ENCODE results near the gene DGCR2. TPM values are rescaled to one million over a fixed set of nuclear protein-coding genes. Genes with fewer than 3 reads are reported as not detected.
"Not testable (repeated sequence)": the region's sequence is repeated elsewhere in the genome, so short reads cannot be mapped to it uniquely, and the experiment has no call there.

Gene DGCR2
- total and polyA plus RNA-seq, 10 of the 15 experiments (the other 5 are each of a cell fraction or from before 2014, with no cell fraction given) = 0.19 to 28.4 (median 16.0) TPM

DNA sequence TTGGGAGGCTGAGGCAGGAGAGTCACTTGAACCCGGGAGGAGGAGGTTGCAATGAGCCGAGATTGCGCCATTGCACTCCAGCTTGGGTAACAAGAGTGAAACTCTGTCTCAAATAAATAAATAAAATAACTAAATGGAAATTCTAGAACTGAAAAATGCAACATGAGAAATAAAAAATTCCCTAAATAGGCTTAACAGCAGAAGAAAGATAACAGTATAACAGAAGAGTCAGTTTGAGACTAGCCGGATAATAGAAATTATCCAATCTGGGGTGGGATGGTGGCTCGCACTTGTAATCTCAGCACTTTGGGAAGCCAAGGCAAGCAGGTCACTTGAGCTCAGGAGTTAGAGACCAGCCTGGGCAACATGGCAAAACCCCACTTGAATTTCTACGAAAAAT is 42.2 kb upstream of the DGCR2 start (continued):
- TF ChIP-seq, protein P1, sequence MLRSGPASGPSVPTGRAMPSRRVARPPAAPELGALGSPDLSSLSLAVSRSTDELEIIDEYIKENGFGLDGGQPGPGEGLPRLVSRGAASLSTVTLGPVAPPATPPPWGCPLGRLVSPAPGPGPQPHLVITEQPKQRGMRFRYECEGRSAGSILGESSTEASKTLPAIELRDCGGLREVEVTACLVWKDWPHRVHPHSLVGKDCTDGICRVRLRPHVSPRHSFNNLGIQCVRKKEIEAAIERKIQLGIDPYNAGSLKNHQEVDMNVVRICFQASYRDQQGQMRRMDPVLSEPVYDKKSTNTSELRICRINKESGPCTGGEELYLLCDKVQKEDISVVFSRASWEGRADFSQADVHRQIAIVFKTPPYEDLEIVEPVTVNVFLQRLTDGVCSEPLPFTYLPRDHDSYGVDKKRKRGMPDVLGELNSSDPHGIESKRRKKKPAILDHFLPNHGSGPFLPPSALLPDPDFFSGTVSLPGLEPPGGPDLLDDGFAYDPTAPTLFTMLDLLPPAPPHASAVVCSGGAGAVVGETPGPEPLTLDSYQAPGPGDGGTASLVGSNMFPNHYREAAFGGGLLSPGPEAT (IDR thresholded peaks at IDR 0.05; ENCODE audit: low read depth) = no peak
- TF ChIP-seq CREB1 (IDR thresholded peaks at IDR 0.05; ENCODE audit: low read depth) = no peak

GRCh38 chr22:19158649-19159048 is 36.4 kb upstream of the DGCR2 start:
- ATAC-seq; H4K20me1 ChIP-seq (ENCODE audit: control insufficient read depth, insufficient read depth); H3K9ac ChIP-seq (ENCODE audit: control insufficient read depth, insufficient read depth, low read length); H3K79me2 ChIP-seq (ENCODE audit: control insufficient read depth, insufficient read depth, low read length); BruUV-seq (replicated peaks); SMC1A ChIA-PET (ENCODE audit: uncharacterized antibody, unreplicated experiment); DNase-seq (ENCODE audit: low read depth, low spot score); H3K27ac ChIP-seq (ENCODE audit: control insufficient read depth, insufficient read depth); H3K4me2 ChIP-seq (ENCODE audit: control insufficient read depth, insufficient read depth); RAD21 ChIA-PET (ENCODE audit: unreplicated experiment); intact Hi-C loops (cut with micrococcal nuclease; ENCODE audit: unreplicated experiment); H3K9me3 ChIP-seq (replicated peaks; ENCODE audit: control insufficient read depth, insufficient read depth, low read length); H3K27me3 ChIP-seq (replicated peaks in 1 of 2; ENCODE audit: control insufficient read depth in 2 of 2, insufficient read depth in 2 of 2, low read length in 1 of 2); H2AFZ ChIP-seq (ENCODE audit: control insufficient read depth, low read depth, low read length); H3K4me1 ChIP-seq (ENCODE audit: control insufficient read depth, insufficient read depth, low read length); H3K36me3 ChIP-seq (ENCODE audit: control insufficient read depth in 2 of 2, insufficient read depth in 2 of 2, low read length in 1 of 2); in situ Hi-C loops (cut with MboI); H3K4me3 ChIP-seq; FAIRE-seq: not testable (repeated sequence)
- ChIA-PET POLR2A (interaction anchor here (0.6 kb wide), 1 partner anchor 177 kb away, joined by 4 read pairs; no protein-coding TSS in a partner anchor), CTCF (interaction anchor here (0.6 to 1.3 kb wide), 2 partner anchors 14 to 35 kb away, joined by 3 to 4 read pairs; partner anchors contain the start of gene ESS2)
- WGBS (ENCODE audit: insufficient coverage, insufficient replicate concordance, low lambda C conversion rate, missing lambda C conversion rate) = 66% methylated on average over 11 of the region's 11 CpGs

DNA sequence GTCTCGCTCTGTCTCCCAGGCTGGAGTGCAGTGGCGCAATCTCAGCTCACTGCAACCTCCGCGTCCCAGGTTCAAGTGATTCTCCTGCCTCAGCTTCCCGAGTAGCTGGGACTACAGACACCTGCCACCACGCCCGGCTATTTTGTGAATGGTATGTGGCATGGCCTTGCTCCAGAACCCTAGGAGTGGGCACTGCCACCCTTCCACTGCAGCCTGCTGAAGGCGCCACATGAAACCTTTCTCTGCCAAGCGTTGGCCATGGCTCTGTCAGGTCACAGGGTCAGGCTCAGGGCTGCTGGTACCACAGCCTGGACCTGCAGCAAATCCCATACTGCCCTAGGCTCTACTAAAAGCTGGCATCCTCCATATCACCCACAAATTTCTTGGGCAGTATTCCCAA is 33.9 kb upstream of the DGCR2 start:
- H2AFZ ChIP-seq (ENCODE audit: control insufficient read depth, low read depth, low read length); H3K9ac ChIP-seq (ENCODE audit: control insufficient read depth, insufficient read depth, low read length); H3K79me2 ChIP-seq (ENCODE audit: control insufficient read depth, insufficient read depth, low read length); intact Hi-C loops (cut with micrococcal nuclease; ENCODE audit: unreplicated experiment); H3K4me2 ChIP-seq (ENCODE audit: control insufficient read depth, insufficient read depth); H3K36me3 ChIP-seq (ENCODE audit: control insufficient read depth in 2 of 2, insufficient read depth in 2 of 2, low read length in 1 of 2); H3K9me3 ChIP-seq (replicated peaks; ENCODE audit: control insufficient read depth, insufficient read depth, low read length); BruUV-seq (replicated peaks); H3K27ac ChIP-seq (ENCODE audit: control insufficient read depth, insufficient read depth); FAIRE-seq; DNase-seq (ENCODE audit: low read depth, low spot score); H3K27me3 ChIP-seq (replicated peaks in 1 of 2; ENCODE audit: control insufficient read depth in 2 of 2, insufficient read depth in 2 of 2, low read length in 1 of 2); H4K20me1 ChIP-seq (ENCODE audit: control insufficient read depth, insufficient read depth); ATAC-seq; POLR2A ChIA-PET; in situ Hi-C loops (cut with MboI); RAD21 ChIA-PET (ENCODE audit: unreplicated experiment); H3K4me3 ChIP-seq; H3K4me1 ChIP-seq (ENCODE audit: control insufficient read depth, insufficient read depth, low read length): not testable (repeated sequence)
- 69% methylated on average over 9 of the region's 9 CpGs for WGBS (ENCODE audit: insufficient coverage, insufficient replicate concordance, low lambda C conversion rate, missing lambda C conversion rate)
- ChIA-PET CTCF (interaction anchor here (2.3 kb wide), 1 partner anchor 11 kb away, joined by 8 read pairs; the partner anchor contains the start of gene ESS2), SMC1A (ENCODE audit: uncharacterized antibody, unreplicated experiment) (interaction anchor here (0.6 kb wide), 1 partner anchor 268 kb away, joined by 3 read pairs; no protein-coding TSS in a partner anchor)
